NCI-H526 (cell line): ENCODE data around the gene BCL2L13.

Experiments used
- DNase-seq, 2 experiments: peaks; one replicate each; lab custom pipeline; 2025; lab: John Stamatoyannopoulos, UW

BCL2L13 gene

GRCh38 chr22:17726928-17727897, 88.7 kb downstream of the BCL2L13 start:
- DNase-seq = no peak

DNA sequence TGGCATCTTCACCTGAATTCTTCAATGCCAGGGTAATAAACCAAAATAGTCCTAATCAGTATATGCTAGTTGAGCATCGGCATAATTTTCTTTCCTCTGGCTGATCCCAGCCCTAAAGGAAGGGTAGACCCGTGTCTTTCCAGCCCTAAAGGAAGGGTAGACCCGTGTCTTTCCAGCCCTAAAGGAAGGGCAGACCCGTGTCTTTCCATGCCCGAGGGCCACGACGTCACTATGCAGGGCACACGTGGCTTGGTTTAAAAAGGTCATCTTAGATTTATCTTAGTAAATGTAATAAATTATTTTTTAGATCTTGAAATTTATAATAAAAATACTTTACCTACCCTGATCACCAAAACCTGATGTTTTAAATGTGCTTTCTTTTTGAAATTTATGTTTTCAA, 90.2 kb downstream of the BCL2L13 start:
- no peak for DNase-seq

DNA sequence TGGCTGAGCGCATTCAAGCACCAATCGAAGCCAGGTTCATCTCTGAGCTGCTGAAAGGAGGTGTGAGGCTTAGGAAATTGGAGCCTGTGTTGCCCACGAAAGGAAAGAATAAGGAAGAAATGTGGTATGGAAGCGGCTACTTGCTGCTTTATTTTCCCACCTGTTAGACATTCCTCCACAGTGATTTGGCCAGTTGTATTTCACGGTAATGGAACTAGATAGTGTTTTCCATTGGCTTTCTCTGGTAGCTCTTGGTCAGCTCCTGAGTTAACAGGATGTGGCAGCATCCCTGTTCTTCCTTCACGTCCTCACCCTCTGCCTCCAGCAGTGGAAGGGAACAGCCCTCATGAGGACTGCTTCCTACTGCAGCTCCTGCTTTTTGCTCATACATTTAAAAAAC, 91.0 kb downstream of the BCL2L13 start:
- DNase-seq = no peak

- no peak for DNase-seq
Measured at GRCh38 chr22:17732251-17732854, 93.8 kb downstream of the BCL2L13 start.

- DNase-seq = no peak
Measured at GRCh38 chr22:17733466-17733865, 94.9 kb downstream of the BCL2L13 start.

DNA sequence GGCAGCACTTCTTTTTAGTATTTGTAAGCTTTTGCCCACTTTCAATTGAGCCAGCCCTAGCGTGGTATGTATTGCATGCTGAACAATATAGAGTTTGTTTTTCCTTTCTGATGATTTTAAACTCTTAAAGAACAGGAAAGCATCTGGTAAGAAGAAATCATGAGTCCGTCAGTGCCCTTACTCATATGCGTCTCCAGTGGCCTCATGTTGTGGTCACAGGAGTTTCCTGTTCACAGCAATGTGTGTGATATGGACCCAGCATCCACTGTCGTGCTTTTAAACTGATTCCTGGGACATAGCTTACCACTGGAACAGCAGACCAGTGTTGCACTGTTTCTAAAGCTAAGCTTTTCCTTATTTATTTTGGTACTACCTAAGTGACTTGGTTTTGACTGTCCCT, 95.6 kb downstream of the BCL2L13 start:
- no peak for DNase-seq

GRCh38 chr22:17738386-17739128, 100.0 kb downstream of the BCL2L13 start:
- DNase-seq = no peak

GRCh38 chr22:17739196-17739975, 100.8 kb downstream of the BCL2L13 start:
- DNase-seq = no peak

DNA sequence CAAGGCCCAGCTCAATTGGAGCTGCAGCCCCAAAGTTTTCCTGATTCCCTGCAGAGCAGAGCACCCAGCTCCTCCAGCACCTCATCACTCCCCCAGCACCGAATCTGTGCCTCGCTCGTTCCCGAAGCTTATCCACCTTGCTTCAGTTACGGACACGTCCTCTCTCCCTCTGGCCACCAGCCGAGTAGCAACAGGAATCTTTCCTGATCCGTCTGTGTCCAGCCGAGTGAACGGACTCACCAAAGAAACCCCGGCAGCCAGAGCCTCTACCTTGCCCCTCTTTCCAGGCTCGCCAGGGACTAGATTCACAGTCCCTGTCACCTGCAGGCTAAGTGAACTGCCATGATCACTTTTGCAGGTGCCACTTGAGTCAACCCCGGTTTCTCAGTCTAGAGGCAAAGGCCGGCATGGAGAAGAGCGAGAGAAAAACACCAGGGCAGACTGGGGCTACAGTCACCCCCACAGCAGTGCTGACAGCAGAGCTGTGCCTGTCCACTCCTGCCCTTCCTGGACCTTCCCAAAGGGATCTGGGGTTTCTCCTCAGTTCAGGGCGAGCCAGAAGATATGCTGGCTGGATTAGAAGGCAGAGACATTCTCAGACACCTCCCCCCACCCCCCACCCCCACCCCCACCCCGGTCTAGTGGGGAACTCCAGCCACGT, 103.4 kb downstream of the BCL2L13 start:
- no peak for DNase-seq

DNA sequence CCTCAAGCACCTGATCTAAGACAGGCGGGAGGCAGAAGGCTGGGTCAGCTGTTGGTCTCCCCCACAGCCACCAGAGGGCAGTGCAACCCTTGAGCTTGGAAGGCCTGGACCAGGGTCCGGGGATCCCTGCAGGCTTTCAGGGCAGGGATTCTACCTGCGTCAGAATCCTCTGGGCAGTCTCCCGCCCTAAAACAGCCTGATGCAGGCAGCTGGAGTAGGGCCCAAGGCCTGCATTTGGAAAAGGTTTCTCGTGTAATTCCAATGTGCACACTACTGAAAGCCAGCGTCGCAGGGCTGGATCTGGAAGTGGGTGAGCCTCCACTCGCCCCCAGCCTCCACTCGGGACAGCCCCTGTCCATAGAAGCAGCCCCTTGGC, 104.0 kb downstream of the BCL2L13 start:
- peak; percentile 42 to 81 for DNase-seq

DNA sequence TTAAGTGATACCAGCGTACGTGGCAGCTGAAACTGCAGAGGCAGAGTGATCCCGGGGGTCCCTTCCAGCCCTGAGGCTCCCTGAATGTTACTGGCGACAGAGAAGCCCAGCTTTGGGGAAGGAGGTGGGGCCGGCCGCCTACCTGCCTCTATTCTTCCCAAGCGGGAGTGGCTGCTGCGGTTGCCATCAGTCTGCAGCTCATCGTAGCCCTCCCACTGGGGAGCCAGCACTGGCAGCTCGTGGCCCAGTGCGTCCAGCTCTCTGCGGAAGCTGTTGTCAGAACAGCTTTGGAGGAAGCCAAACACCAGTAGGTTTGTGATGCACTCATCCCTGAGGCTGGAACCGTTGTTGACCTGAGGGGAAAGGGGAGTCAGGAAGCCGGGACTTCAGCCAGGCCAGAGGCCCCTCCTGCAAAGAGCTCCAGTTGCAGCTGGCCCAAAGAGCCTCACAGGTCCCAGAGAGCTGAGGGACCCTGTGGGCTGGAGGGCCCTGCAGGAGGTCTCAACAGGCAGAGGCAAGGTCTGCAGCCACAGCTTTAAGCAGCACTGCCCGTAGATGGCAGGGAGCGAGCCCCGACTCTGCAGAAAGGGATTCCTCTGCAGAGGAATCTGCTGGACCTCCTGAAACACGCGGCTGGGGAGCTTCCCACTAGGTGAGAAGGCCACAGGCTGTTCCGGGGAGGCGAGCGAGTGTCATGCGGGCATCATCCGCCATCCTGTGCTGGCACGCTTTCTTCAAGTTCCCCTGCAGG, 105.3 kb downstream of the BCL2L13 start:
- DNase-seq = no peak

DNA sequence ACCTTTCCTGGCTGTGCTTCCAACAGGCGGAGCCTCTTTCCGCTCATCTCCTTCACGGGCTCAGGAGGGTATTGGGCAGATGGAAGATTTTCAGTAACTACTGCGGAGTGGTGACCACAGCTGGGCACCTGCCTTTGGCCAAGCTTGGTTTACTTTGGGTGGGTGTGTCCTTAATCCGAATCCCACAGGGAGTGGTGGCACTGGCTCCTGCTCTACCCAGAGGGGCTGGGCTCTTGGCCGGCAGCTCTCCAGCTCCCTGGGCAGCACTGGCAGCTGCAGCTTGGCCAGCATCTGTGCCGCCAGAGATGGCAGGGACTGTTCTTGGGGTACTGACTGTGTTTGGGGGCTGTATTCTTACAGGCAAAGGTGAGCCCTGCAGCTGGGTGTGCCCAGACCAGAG, 105.9 kb downstream of the BCL2L13 start:
- no peak for DNase-seq

GRCh38 chr22:17746916-17747315, 108.4 kb downstream of the BCL2L13 start:
- DNase-seq = no peak

- peak in 1 of 2 experiments; percentile 31 for DNase-seq
Measured at GRCh38 chr22:17748555-17749353, 110.2 kb downstream of the BCL2L13 start.

DNA sequence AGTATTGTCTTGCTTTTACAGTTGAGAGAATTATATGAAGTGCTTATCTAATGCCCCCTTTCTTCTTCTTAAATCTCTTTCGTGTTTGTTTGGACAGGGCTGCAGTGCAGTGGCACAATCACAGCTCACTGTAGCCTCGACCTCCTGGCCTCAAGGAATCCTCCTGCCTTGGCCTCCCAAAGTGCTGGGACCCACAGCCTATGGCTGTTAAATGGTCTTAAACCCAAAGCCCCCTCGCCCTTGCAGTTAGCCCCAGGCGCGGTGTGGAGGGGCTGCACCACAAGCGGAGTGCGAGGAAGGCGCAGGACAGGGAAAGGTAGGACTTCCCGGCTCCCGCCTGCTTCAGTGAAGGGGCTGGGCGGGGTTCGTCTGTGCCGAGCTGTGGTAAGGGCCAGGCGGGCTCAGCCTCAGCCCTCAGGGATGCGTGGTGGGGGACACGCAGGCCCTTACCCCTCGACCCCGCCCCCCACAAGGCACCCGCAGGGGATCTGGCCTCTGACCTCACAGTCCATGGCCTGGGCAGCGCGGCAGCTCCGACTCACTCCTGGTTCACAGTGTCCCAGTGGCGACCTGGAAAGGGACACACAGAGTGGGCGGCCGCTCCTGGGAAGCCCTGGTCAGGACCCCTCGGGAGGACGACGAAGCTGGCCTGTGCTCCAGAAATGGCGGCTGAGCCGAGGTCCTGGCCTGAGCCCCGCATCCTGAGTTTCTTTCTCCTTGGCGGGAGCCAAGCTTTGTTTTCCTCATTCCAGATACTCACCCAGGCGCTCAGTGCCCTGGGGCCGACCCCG, 111.2 kb downstream of the BCL2L13 start:
- no peak for DNase-seq

DNA sequence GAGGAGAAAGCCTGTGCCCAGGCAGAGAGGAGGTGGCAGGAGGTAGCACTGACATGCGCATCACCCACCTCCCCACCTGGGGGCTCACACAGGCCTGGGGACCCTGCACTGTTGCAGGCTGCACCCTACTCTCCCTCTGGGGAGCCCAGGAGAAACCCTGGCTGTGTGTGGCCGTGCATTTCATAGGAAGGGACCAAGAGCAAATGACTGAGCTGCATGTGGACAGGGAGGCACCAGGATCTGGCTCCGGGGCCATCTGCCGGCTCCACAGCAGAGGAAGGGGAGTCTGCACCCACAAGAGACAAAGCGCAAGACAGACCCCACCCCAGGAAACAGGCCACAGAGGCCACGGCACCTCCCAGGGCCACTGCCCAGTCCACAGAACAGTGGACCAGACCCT, 113.0 kb downstream of the BCL2L13 start:
- DNase-seq = no peak

DNA sequence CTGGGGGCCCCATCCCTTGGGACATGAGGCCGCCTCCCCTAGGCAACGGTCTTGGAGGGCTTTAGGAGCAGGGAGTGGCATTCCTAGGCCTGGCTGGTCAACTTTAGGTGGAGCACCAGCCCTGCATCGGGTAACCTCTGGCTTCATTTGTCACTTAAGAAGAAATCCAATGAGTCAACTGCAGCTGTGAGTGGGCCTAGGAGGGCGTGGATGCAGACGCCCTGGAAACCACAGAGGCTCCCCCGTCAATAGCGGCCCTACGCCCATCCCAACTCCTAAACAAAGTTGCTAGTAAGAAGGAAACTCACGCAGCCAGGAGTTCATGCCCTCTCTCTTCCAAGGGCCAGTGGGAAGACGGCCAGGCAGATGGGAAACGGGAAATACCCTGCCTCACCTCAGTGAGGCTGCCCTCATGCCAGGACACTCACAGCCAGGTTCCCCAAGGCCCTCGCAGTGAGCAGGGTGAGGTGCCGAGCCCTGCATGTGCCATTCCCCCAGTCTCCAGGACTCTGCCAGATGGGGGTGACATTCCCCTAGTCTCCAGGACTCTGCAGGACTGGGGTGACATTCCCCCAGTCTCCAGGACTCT, 114.9 kb downstream of the BCL2L13 start:
- DNase-seq = no peak

GRCh38 chr22:17754233-17754925, 115.8 kb downstream of the BCL2L13 start:
- DNase-seq = peak in 1 of 2 experiments; percentile 31
